NT2/D1 (cell line): ENCODE data around the gene IER5.
"Not testable (repeated sequence)": the region's sequence is repeated elsewhere in the genome, so short reads cannot be mapped to it uniquely, and the experiment has no call there.

Source experiments
- DNase-seq: peaks from one replicate; pipeline ENCODE4 v3.0.0-alpha.2; 2011; ENCODE audit warnings: low read depth, low spot score
- H3K27me3 ChIP-seq: 2 replicates; pipeline ENCODE4 v1.6.0; 2011; ENCODE audit warnings: mild to moderate bottlenecking; ENCODE audit not compliant: insufficient read length, insufficient read depth
- H3K36me3 ChIP-seq: 2 replicates; pipeline ENCODE4 v1.6.1; 2011; ENCODE audit warnings: mild to moderate bottlenecking, low read length, mixed read lengths; ENCODE audit not compliant: insufficient read depth, insufficient read length
- H3K4me1 ChIP-seq: 2 replicates; pipeline ENCODE4 v1.5.1; 2011; ENCODE audit not compliant: insufficient read depth, insufficient read length
- H3K4me3 ChIP-seq: 2 replicates; pipeline ENCODE4 v1.5.1; 2011; ENCODE audit warnings: low read depth; ENCODE audit not compliant: insufficient read length
- H3K9ac ChIP-seq: 2 replicates; pipeline ENCODE4 v1.6.0; 2011; ENCODE audit warnings: low read depth; ENCODE audit not compliant: insufficient read length
- H3K9me3 ChIP-seq: 2 replicates; pipeline ENCODE4 v1.5.1; 2011; ENCODE audit warnings: mild to moderate bottlenecking, low read length; ENCODE audit not compliant: insufficient read depth
- SUZ12 ChIP-seq: IDR thresholded peaks from 2 replicates; pipeline ENCODE4 v1.6.1; 2011; ENCODE audit not compliant: insufficient read length, insufficient read depth; ENCODE audit errors: extremely low read depth
- YY1 ChIP-seq: IDR thresholded peaks from 2 replicates; pipeline ENCODE4 v1.6.1; 2011; ENCODE audit not compliant: insufficient read length, insufficient read depth
- ZNF274 ChIP-seq: IDR thresholded peaks from 2 replicates; pipeline ENCODE4 v1.6.1; 2011; ENCODE audit warnings: mild to moderate bottlenecking, low read depth, low read length

The IER5 gene

GRCh38 chr1:181088079-181089016, at the start of gene IER5:
IER5 (plus strand) TSS chr1:181088700; CDS start chr1:181088903, 203 bp downstream.
- peak within 1 kb of the TSS; percentile 96 for H3K4me3 ChIP-seq
- peaks cover 42% of the 10 kb centered on the region for H3K36me3 ChIP-seq
- no peaks in the 10 kb centered on the region for H3K9me3 ChIP-seq
- no peaks in the 10 kb centered on the region for H3K4me1 ChIP-seq
- H3K9ac ChIP-seq = peak within 1 kb of the TSS; percentile 97
- TF ChIP-seq YY1 = no peak
- TF ChIP-seq SUZ12 = no peak
- no peak for TF ChIP-seq ZNF274
- peak; percentile 98 for DNase-seq
- H3K27me3 ChIP-seq = peaks cover 20% of the 10 kb centered on the region

GRCh38 chr1:181040284-181040865, 48.1 kb upstream of the IER5 start:
- DNase-seq = no peak
- Histone ChIP-seq H3K27me3 (no peaks in the 10 kb centered on the region), H3K9ac (no peak overlapping the region), H3K4me1 (peaks cover 5% of the 10 kb centered on the region), H3K9me3 (no peaks in the 10 kb centered on the region; the same call in 1 of the 2 replicates), H3K36me3 (no peaks in the 10 kb centered on the region), H3K4me3 (no peak overlapping the region)
- TF ChIP-seq SUZ12 = no peak
- no peak for TF ChIP-seq ZNF274

- no peak for TF ChIP-seq ZNF274
- TF ChIP-seq SUZ12 = no peak
- no peak for TF ChIP-seq YY1
- no peak for DNase-seq
These were observed 45.2 kb upstream of the IER5 start for GRCh38 chr1:181043025-181043888.

DNA sequence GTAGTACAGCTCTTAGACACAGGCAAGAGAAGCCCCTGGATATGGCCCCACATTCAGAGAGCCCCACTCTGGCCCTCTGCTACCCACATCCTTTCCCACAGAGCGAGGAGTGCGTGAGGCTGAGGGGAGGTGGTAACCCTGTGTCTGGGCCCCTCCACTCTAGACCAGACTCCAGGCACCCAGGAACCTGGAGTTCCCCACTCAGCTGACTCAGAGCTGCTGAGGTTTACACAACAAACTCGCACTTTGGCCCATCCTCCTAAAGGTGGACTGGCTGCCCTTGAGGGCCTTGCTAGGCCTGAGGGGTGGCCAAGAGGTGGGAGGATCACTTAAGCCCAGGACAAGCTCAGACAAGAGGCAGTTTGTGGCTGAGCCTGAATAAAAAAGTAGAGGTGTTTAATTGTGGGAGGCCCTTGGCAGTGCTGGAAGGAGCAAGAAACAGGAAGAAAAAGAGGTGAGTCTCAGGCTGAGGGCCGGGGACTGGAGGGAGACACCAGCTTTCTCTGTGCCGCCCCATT, 44.0 kb upstream of the IER5 start:
- Histone ChIP-seq H3K9ac (no peak overlapping the region), H3K36me3 (no peaks in the 10 kb centered on the region), H3K27me3 (no peaks in the 10 kb centered on the region), H3K4me3 (no peak overlapping the region), H3K9me3 (peaks cover 9% of the 10 kb centered on the region; the same call in 1 of the 2 replicates), H3K4me1 (peaks cover 5% of the 10 kb centered on the region)
- DNase-seq = no peak
- TF ChIP-seq SUZ12 (no peak), YY1 (no peak), ZNF274 (no peak)

More at GRCh38 chr1:181043025-181043888, 45.2 kb upstream of the IER5 start:
- Histone ChIP-seq H3K27me3 (no peaks in the 10 kb centered on the region), H3K36me3 (no peaks in the 10 kb centered on the region), H3K4me1 (peaks cover 5% of the 10 kb centered on the region), H3K9ac (no peak overlapping the region), H3K4me3 (no peak overlapping the region), H3K9me3 (peaks cover 9% of the 10 kb centered on the region; the same call in 1 of the 2 replicates)

DNA sequence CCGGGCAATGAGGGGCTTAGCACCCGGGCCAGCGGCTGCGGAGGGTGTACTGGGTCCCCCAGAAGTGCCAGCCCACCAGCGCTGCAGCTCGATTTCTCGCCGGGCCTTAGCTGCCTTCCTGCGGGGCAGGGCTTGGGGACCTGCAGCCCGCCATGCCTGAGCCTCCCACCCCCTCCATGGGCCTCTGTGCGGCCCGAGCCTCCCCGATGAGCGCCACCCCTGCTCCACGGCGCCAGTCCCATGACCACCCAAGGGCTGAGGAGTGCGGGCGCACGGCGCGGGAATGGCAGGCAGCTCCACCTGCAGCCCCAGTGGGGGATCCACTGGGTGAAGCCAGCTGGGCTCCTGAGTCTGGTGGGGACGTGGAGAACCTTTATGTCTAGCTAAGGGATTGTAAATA, 42.6 kb upstream of the IER5 start:
- H3K27me3 ChIP-seq, H3K9me3 ChIP-seq, H3K36me3 ChIP-seq, H3K9ac ChIP-seq, H3K4me1 ChIP-seq, DNase-seq, H3K4me3 ChIP-seq: not testable (repeated sequence)

DNA sequence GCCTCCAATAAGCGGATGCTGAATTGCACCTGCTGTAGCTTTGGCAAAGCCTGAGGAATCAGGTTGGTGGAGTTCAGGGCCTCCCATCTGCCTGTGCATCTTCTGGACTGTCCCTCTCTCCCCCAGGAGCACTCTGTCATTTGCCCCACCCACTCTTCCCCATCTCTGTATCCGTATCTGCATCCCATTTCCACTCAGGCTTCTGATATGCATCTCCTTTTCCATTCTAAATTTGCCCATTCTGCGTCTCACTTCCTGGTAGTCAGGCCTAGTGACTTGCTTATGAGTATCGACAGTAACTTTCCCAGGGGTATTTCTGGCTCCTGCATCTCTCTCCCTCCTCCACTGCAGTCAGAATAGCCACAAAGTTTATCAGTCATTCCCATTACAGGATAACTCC, 39.1 kb upstream of the IER5 start:
- no peak for DNase-seq
- TF ChIP-seq ZNF274 (no peak), SUZ12 (no peak), YY1 (no peak)
- peaks cover 2% of the 10 kb centered on the region for H3K4me1 ChIP-seq
- H3K9ac ChIP-seq = no peak overlapping the region
- H3K4me3 ChIP-seq = no peak overlapping the region
- no peaks in the 10 kb centered on the region for H3K27me3 ChIP-seq
- H3K9me3 ChIP-seq = peaks cover 9% of the 10 kb centered on the region; the same call in 1 of the 2 replicates
- no peaks in the 10 kb centered on the region for H3K36me3 ChIP-seq
